CD4-positive, alpha-beta memory T cell (primary cell): Measurements from ENCODE around the gene HMCN2. TPM values are rescaled to one million over a fixed set of nuclear protein-coding genes. Genes with fewer than 3 reads are reported as not detected.

ENCODE experiments used
- CTCF ChIA-PET: fragments of 350-600 bp; sonication (Branson Sonifier 250); formaldehyde crosslinking; loops from one replicate; lab custom pipeline; 2021; ENCODE audit warnings: inconsistent platforms; ENCODE audit not compliant: partially characterized antibody; lab: Charles Lee
- POLR2A ChIA-PET: fragments of 350-600 bp; sonication (Branson Sonifier 250); formaldehyde crosslinking; loops from one replicate; lab custom pipeline; 2021; ENCODE audit not compliant: partially characterized antibody; lab: Charles Lee
- DNase-seq, 5 donors: peaks; one replicate each; pipeline versions ENCODE4 v3.0.0 to v3.0.0-alpha.2; 2020 to 2022; ENCODE audit warnings: mixed read lengths in 1 of 5
- H3K27ac ChIP-seq: one replicate; pipeline ENCODE4 v1.7.0; 2013; ENCODE audit warnings: low read depth, low read length
- H3K27me3 ChIP-seq: 2 replicates; pipeline ENCODE4 v1.7.0; 2013; ENCODE audit warnings: mild to moderate bottlenecking, low read length, moderate library complexity; ENCODE audit not compliant: insufficient read depth
- H3K36me3 ChIP-seq: 2 replicates; pipeline ENCODE4 v1.7.0; 2013; ENCODE audit warnings: mild to moderate bottlenecking, low read length, moderate library complexity; ENCODE audit not compliant: insufficient read depth
- H3K4me1 ChIP-seq: 2 replicates; pipeline ENCODE4 v1.7.0; 2013; ENCODE audit warnings: mild to moderate bottlenecking, low read length, moderate library complexity; ENCODE audit not compliant: insufficient read depth
- H3K4me3 ChIP-seq, 2 donors: one replicate each; pipeline ENCODE4 v1.7.0; 2013; ENCODE audit warnings: low read length in 2 of 2, mild to moderate bottlenecking in 1 of 2
- H3K9me3 ChIP-seq, 2 donors: one replicate each; pipeline ENCODE4 v1.7.0; 2013; ENCODE audit warnings: low read length in 2 of 2, control low read depth in 1 of 2; ENCODE audit not compliant: control insufficient read depth in 1 of 2
- H3K27ac Mint-ChIP-seq, 7 donors: one replicate each; pipeline ENCODE4 v1.8.0; 2020 to 2021; ENCODE audit warnings: mixed read lengths in 7 of 7, mild to moderate bottlenecking in 6 of 7, inconsistent platforms in 3 of 7, moderate library complexity in 3 of 7
- H3K27me3 Mint-ChIP-seq, 2 donors: one replicate each; pipeline ENCODE4 v1.8.0; 2020 to 2021; ENCODE audit warnings: mixed read lengths in 2 of 2
- H3K36me3 Mint-ChIP-seq, 2 donors: one replicate each; pipeline ENCODE4 v1.8.0; 2020 to 2021; ENCODE audit warnings: mixed read lengths in 2 of 2, inconsistent platforms in 1 of 2, mild to moderate bottlenecking in 1 of 2
- H3K4me1 Mint-ChIP-seq, 4 donors: one replicate each; pipeline ENCODE4 v1.8.0; 2020 to 2021; ENCODE audit warnings: mixed read lengths in 4 of 4, mild to moderate bottlenecking in 1 of 4
- H3K4me3 Mint-ChIP-seq, 8 donors: one replicate each; pipeline ENCODE4 v1.8.0; 2020 to 2021; ENCODE audit warnings: mixed read lengths in 8 of 8, mild to moderate bottlenecking in 7 of 8, moderate library complexity in 6 of 8, inconsistent platforms in 3 of 8
- H3K9me3 Mint-ChIP-seq, 8 donors: one replicate each; pipeline ENCODE4 v1.8.0; 2020 to 2021; ENCODE audit warnings: mixed read lengths in 8 of 8, mild to moderate bottlenecking in 5 of 8, inconsistent platforms in 3 of 8, moderate library complexity in 1 of 8
- intact Hi-C: fragments of 100-400 bp; cut with micrococcal nuclease; formaldehyde crosslinking; loops from one replicate; pipeline ENCODE4 v1.15.1; 2023
- polyA plus RNA-seq, 2 donors: library from polyadenylated mRNA; unstranded; fragments of 300-500 nt; fragmentation: Illumina TruSeq; gene quantifications; one replicate each; pipeline ENCODE4 v1.2.3, GENCODE V29; 2021
- total RNA-seq, 2 experiments: library from RNA; stranded (reverse); gene quantifications; one replicate each; pipeline ENCODE4 v1.2.3, GENCODE V29; 2021

HMCN2 gene
- total and polyA plus RNA-seq, 4 experiments from 2014 or later: not detected

GRCh38 chr9:130418776-130419175 is 153.2 kb downstream of the HMCN2 start:
- intact Hi-C loops: no loop called here
- DNase-seq: no peak
- peaks cover 0 to 3% (median 0%) of the 10 kb centered on the region in 8 donors for H3K9me3 Mint-ChIP-seq
- Histone ChIP-seq H3K27ac (no peak overlapping the region), H3K36me3 (no peaks in the 10 kb centered on the region), H3K4me3 (no peak overlapping the region), H3K9me3 (no peaks in the 10 kb centered on the region), H3K27me3 (no peaks in the 10 kb centered on the region), H3K4me1 (no peaks in the 10 kb centered on the region)
- ChIA-PET CTCF (no interaction called here), POLR2A (no interaction called here)
- no peak overlapping the region for H3K27ac Mint-ChIP-seq
- H3K4me3 Mint-ChIP-seq: no peak overlapping the region
- H3K4me1 Mint-ChIP-seq: no peaks in the 10 kb centered on the region
- H3K27me3 Mint-ChIP-seq: peaks cover 5% of the 10 kb centered on the region in 2 donors
- no peaks in the 10 kb centered on the region for H3K36me3 Mint-ChIP-seq

- no peak overlapping the region for H3K4me3 Mint-ChIP-seq
- intact Hi-C loops: no loop called here
- CTCF ChIA-PET: no interaction called here
These were observed 154.0 kb downstream of the HMCN2 start for GRCh38 chr9:130419521-130420035.

DNA sequence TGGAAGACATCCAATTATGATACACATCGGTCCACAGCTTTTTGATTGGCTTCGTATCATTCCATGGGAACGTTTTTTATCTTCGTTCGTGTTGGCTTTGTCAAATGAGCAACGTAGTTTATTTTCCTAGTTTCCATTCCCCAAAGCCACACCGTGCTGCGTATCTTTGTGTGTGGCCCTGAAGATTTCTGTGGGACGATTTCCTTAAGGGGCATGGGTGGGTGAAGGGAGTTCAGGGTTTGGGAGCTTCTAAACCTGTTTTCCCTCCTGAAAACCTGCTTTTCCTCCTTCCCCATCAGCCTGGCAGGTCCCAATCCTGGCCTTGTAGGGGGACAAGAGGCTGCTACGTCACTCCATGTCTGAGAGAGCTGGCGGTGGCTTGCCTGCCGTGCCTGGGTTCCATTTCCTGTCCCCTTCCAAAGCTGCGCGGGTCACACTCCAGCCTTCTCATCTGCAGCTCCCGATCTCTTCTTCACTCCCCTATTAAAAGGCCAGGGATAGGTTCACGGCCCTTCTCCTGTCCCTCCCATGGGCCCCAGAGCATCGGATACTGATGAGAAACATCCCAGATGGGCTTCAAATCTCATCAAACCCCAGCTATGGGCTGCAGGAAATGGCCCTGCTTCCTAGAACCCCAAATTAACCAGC is 155.7 kb downstream of the HMCN2 start:
- no peak for DNase-seq
- Histone ChIP-seq H3K27me3 (no peaks in the 10 kb centered on the region), H3K27ac (no peak overlapping the region), H3K9me3 (no peaks in the 10 kb centered on the region), H3K4me3 (no peak overlapping the region), H3K36me3 (no peaks in the 10 kb centered on the region), H3K4me1 (no peaks in the 10 kb centered on the region)
- peaks cover 0 to 2% (median 0%) of the 10 kb centered on the region in 8 donors for H3K9me3 Mint-ChIP-seq
- H3K36me3 Mint-ChIP-seq: no peaks in the 10 kb centered on the region
- H3K27ac Mint-ChIP-seq: no peak overlapping the region
- peaks cover 5% of the 10 kb centered on the region in 2 donors for H3K27me3 Mint-ChIP-seq
- no peaks in the 10 kb centered on the region for H3K4me1 Mint-ChIP-seq
- no peak overlapping the region for H3K4me3 Mint-ChIP-seq
- ChIA-PET POLR2A (no interaction called here), CTCF (no interaction called here)
- intact Hi-C loops: no loop called here

More at GRCh38 chr9:130419521-130420035, 154.0 kb downstream of the HMCN2 start:
- no peaks in the 10 kb centered on the region for H3K4me1 ChIP-seq
- H3K36me3 ChIP-seq: no peaks in the 10 kb centered on the region
- DNase-seq: no peak
- H3K9me3 ChIP-seq: no peaks in the 10 kb centered on the region
- H3K4me3 ChIP-seq: no peak overlapping the region
- POLR2A ChIA-PET: no interaction called here
- Mint-ChIP-seq H3K4me1 (no peaks in the 10 kb centered on the region), H3K9me3 (no peaks in the 10 kb centered on the region), H3K27me3 (peaks cover 5% of the 10 kb centered on the region in 2 donors), H3K36me3 (no peaks in the 10 kb centered on the region), H3K27ac (no peak overlapping the region)
- no peak overlapping the region for H3K27ac ChIP-seq
- no peaks in the 10 kb centered on the region for H3K27me3 ChIP-seq

DNA sequence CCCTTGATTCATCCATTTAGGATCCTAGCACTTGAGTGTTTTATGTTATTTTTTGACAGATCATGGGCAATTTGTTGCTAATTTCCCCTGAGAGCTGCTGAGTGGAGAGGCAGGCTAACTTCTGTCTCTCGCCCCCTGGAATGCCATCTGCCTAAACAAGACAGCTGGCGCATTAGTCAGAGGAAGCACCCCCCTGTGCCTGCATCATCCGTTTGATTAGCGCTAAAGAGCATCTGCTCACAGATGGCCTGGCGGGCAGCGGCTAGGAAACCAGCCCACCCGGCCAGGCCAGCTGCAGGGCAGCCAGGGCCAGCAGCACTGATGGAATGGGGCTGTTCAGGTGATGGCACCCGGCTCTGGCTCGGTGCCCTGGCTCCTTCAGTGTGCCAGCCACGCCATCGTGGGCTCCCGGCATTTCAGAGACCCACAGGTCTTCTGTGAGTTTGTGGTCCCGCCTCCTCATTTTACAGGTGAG is 156.3 kb downstream of the HMCN2 start:
- intact Hi-C loops: no loop called here
- Mint-ChIP-seq H3K36me3 (no peaks in the 10 kb centered on the region), H3K27me3 (peaks cover 5 to 6% of the 10 kb centered on the region in 2 donors), H3K9me3 (peaks cover 0 to 2% (median 0%) of the 10 kb centered on the region in 8 donors), H3K4me3 (no peak overlapping the region), H3K4me1 (peaks cover 0 to 1% (median 0%) of the 10 kb centered on the region in 4 donors), H3K27ac (no peak overlapping the region)
- Histone ChIP-seq H3K4me3 (no peak overlapping the region), H3K4me1 (no peaks in the 10 kb centered on the region), H3K36me3 (no peaks in the 10 kb centered on the region), H3K9me3 (no peaks in the 10 kb centered on the region), H3K27me3 (no peaks in the 10 kb centered on the region), H3K27ac (no peak overlapping the region)
- CTCF ChIA-PET: no interaction called here
- DNase-seq: no peak
- POLR2A ChIA-PET: no interaction called here

DNA sequence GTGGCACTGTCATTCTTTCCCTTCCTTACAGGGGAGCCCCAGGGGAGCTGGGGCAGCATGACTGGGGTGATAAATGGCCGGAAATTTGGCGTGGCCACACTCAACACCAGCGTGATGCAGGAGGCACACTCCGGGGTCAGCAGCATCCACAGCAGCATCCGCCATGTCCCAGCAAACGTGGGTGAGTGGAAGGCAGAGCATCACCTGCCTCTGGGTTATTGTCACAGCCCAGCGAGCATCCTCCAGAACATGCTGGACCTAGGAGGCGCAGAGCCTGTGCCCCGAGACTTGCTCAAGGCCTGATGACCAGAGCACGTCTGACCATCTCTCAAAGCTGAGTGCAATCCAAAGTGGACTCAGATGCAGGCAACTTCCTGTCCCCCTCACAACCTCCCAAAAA is 157.0 kb downstream of the HMCN2 start:
- intact Hi-C loops: no loop called here
- H3K27ac ChIP-seq: no peak overlapping the region
- POLR2A ChIA-PET: no interaction called here
- H3K27me3 ChIP-seq: no peaks in the 10 kb centered on the region
- no peak for DNase-seq
- Mint-ChIP-seq H3K27ac (no peak overlapping the region), H3K4me3 (no peak overlapping the region), H3K4me1 (peaks cover 0 to 1% (median 0%) of the 10 kb centered on the region in 4 donors), H3K36me3 (no peaks in the 10 kb centered on the region), H3K27me3 (peaks cover 6 to 7% of the 10 kb centered on the region in 2 donors), H3K9me3 (peaks cover 0 to 2% (median 0%) of the 10 kb centered on the region in 8 donors)
- CTCF ChIA-PET: no interaction called here
- H3K4me3 ChIP-seq: no peak overlapping the region
- no peaks in the 10 kb centered on the region for H3K36me3 ChIP-seq
- no peaks in the 10 kb centered on the region for H3K4me1 ChIP-seq
- no peaks in the 10 kb centered on the region for H3K9me3 ChIP-seq

GRCh38 chr9:130423272-130423671 is 157.7 kb downstream of the HMCN2 start:
- intact Hi-C loops: no loop called here
- ChIA-PET CTCF (no interaction called here), POLR2A (no interaction called here)
- no peak overlapping the region for H3K27ac ChIP-seq
- DNase-seq: no peak
- no peak overlapping the region for H3K4me3 ChIP-seq
- H3K4me1 Mint-ChIP-seq: peaks cover 0 to 1% (median 0%) of the 10 kb centered on the region in 4 donors
- H3K27me3 Mint-ChIP-seq: peaks cover 6 to 7% of the 10 kb centered on the region in 2 donors
- H3K36me3 ChIP-seq: no peaks in the 10 kb centered on the region
- no peaks in the 10 kb centered on the region for H3K36me3 Mint-ChIP-seq
- no peak overlapping the region for H3K4me3 Mint-ChIP-seq
- no peaks in the 10 kb centered on the region for H3K4me1 ChIP-seq
- no peak overlapping the region for H3K27ac Mint-ChIP-seq
- peaks cover 0 to 2% (median 0%) of the 10 kb centered on the region in 8 donors for H3K9me3 Mint-ChIP-seq
- no peaks in the 10 kb centered on the region for H3K27me3 ChIP-seq
- no peaks in the 10 kb centered on the region for H3K9me3 ChIP-seq

DNA sequence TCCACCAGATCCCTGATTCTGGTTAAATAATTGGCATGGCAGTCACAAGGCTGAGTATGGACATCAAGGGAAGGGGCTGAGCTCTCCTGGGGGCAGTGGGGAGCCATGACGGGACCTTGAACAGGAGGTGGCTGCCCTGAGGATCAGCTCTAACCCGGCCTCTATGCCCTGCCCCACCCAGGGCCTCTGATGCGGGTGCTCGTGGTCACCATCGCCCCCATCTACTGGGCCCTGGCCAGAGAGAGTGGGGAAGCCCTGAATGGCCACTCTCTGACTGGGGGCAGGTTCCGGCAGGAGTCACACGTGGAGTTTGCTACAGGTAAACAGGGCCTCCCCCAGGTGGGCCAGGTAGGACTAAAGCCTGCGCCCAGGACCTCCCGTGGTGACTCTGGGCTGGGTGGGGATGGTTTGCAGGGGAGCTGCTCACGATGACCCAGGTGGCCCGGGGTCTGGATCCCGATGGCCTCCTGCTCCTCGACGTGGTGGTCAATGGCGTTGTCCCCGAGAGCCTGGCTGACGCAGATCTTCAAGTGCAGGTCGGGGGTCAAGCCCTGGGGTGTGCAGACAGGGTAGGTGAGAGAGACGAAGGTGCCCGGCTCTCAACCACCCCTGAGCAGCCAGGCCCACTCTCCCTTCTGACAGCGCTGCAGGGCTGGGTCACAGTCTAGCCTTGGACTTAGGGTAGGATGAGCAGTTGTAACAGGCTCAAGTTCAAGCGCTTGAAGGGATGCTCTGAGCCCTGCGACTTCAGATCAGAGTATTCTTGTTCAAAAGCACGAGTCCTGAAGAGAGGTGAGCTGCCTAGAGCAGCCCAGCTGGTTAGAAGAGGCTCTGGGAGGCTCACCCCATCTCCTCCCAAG is 159.3 kb downstream of the HMCN2 start:
- H3K27me3 Mint-ChIP-seq: peaks cover 2 to 4% of the 10 kb centered on the region in 2 donors
- DNase-seq: no peak
- Histone ChIP-seq H3K36me3 (no peaks in the 10 kb centered on the region), H3K4me1 (no peaks in the 10 kb centered on the region), H3K9me3 (no peaks in the 10 kb centered on the region), H3K4me3 (no peak overlapping the region), H3K27ac (no peak overlapping the region), H3K27me3 (no peaks in the 10 kb centered on the region)
- H3K4me1 Mint-ChIP-seq: peaks cover 0 to 1% (median under 1%) of the 10 kb centered on the region in 4 donors
- POLR2A ChIA-PET: no interaction called here
- H3K4me3 Mint-ChIP-seq: no peak overlapping the region
- CTCF ChIA-PET: no interaction called here
- H3K9me3 Mint-ChIP-seq: peaks cover 0 to 2% (median 0%) of the 10 kb centered on the region in 8 donors
- intact Hi-C loops: no loop called here
- H3K27ac Mint-ChIP-seq: no peak overlapping the region
- no peaks in the 10 kb centered on the region for H3K36me3 Mint-ChIP-seq
